Activated CD8-positive, alpha-beta memory T cell treated with anti-CD3 and anti-CD28 coated beads for 36 hours (primary cell): ENCODE data around the gene ITCH. TPM values are rescaled to one million over a fixed set of nuclear protein-coding genes. Genes with fewer than 3 reads are reported as not detected.
"Not testable (repeated sequence)": the region's sequence is repeated elsewhere in the genome, so short reads cannot be mapped to it uniquely, and the experiment has no call there.

Experiments
- CTCF ChIA-PET: fragments of 350-600 bp; sonication (Branson Sonifier 250); formaldehyde crosslinking; loops from one replicate; lab custom pipeline; 2021; ENCODE audit warnings: antibody characterized with exemption; lab: Charles Lee
- POLR2A ChIA-PET: fragments of 350-600 bp; sonication (Branson Sonifier 250); formaldehyde crosslinking; loops from one replicate; lab custom pipeline; 2021; ENCODE audit warnings: antibody characterized with exemption; lab: Charles Lee
- total RNA-seq, 2 experiments: library from RNA; stranded (reverse); gene quantifications; one replicate each; pipeline ENCODE4 v1.2.3, GENCODE V29; 2021

ITCH gene
- total RNA-seq, 2 experiments from 2014 or later: 44.1 to 44.8 TPM

DNA sequence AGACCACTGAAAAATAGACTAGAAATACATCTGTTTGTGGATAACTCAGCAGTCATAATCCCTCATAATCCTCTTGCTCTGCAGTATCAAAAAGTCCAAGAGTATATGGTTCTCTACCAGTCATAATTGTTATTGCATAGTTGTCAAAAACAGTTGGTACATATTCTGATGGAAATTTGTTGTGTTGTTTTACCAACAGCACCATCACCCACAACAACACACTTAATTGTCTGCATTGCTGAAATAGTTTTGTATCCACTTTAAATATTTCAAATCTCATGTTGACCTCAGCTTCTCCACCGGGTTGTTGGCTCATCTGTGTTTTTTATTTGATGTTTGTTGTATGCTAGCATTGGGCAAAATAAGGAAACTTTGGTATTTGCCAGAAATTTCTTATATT is 39.4 kb downstream of the ITCH start:
- ChIA-PET CTCF (no interaction called here), POLR2A (no interaction called here)

DNA sequence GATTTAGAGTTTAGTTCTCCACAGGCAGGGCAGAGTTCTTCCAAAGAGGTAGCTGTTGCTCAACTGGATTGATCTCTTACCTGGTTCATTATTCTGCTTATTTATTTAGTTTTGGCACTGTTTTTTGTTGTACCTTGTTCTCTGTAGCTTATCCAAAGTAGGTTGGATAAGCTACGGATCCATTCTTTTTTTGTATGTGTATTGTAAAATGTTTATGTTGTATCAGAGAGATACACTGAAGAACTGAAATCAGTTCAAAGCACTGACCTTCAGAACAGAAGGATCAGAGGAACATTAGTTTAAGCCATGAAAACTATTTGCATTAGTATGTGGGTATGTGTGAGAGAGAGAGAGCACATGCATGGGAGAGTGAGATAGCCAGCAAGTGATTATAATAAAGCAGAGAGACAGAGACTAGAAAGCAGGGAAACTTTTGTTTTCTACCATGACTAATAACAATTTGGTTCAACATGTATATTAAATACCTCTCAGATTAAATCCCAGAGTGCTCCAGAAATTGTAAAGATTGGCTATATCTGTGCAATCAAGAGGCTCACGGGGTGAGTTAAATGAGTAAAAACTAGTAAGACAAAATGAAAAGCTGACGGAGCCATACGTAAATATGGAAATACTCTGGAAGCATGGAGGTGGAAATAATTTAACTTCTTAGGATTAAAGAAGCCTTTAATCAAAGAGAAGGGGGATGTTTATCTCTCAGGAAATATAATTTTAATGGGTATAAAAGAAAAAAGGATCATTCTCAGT is 40.2 kb downstream of the ITCH start:
- ChIA-PET POLR2A (no interaction called here), CTCF (no interaction called here)

DNA sequence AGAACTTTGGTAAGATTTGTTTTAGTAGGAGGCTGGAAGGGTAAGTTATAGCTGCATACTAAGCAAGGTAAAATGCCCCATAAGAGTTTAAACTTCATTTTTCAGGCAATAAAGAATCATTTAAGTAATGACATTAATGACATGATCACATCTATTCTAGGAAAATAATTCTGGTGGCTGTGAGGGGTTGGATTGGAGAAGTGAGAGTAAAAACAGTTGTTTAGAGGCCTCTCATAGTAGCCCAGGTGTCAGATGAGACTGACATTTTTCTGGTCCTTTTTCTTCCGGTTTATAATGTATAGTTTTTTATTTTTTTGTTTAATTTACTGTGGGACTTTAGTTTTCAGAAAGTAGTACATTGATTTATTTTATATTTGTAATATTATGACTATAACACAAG is 40.8 kb downstream of the ITCH start:
- CTCF ChIA-PET: no interaction called here
- POLR2A ChIA-PET: no interaction called here

DNA sequence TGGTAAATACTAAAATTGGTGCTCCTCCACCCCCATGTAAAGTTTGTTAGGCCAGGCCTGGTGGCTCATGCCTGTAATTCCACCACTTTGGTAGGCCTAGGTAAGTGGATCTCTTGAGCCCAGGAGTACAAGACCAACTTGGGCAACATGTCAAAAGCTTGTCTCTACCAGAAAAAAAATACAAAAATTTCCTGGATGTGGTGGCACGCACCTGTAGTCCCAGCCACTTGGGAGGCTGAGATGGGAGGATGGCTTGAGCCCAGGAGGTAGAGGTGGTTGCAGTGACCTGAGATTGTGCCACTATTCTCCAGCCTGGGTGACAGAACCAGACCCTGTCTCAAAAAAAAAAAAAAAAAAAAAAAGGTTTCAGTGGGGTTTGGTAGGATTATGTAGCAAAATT is 41.7 kb downstream of the ITCH start:
- POLR2A ChIA-PET: no interaction called here
- CTCF ChIA-PET: no interaction called here

DNA sequence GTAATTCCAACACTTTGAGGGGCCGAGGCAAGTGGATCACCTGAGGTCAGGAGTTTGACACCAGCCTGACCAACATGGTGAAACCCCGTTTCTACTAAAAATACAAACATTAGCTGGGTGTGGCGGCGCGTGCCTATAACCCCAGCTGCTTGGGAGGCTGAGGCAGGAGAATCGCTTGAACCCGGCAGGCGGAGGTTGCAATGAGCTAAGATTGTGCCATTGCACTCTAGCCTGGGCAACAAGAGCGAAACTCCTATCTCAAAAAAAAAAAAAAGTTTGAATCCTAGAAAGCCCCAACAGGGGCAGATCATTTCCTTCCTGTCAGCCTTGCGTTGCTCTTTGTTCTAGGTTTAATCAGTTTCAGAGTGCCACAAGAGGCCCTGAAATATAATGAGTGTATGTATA is 42.2 kb downstream of the ITCH start:
- ChIA-PET CTCF (interaction anchor here (0.7 to 1.2 kb wide), 2 partner anchors 93 to 585 kb away, joined by 3 to 5 read pairs; no protein-coding TSS in a partner anchor), POLR2A (interaction anchor here (0.7 kb wide), 1 partner anchor 55 kb away, joined by 3 read pairs; no protein-coding TSS in a partner anchor)

DNA sequence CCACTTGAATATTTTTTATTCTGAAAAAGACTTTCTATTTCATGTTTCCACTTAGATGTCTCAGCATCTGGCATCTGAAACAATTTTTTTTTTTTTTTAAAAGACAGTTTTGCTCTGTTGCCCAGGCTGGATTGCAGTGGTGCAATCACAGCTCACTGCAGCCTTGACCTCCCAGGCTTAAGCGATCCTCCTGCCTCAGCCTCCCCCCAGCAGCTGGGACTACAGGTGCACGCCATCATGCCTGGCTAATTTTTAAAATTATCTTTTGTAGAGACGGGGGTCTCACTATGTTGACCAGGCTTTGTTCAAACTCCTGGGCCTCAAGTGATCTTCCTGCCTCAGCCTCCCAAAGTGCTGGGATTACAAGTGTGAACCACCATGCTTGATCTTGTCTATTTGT is 42.9 kb downstream of the ITCH start:
- ChIA-PET CTCF (interaction anchor here (0.7 to 1.2 kb wide), 2 partner anchors 93 to 584 kb away, joined by 3 to 5 read pairs; no protein-coding TSS in a partner anchor), POLR2A (interaction anchor here (0.7 kb wide), 1 partner anchor 55 kb away, joined by 3 read pairs; no protein-coding TSS in a partner anchor)

DNA sequence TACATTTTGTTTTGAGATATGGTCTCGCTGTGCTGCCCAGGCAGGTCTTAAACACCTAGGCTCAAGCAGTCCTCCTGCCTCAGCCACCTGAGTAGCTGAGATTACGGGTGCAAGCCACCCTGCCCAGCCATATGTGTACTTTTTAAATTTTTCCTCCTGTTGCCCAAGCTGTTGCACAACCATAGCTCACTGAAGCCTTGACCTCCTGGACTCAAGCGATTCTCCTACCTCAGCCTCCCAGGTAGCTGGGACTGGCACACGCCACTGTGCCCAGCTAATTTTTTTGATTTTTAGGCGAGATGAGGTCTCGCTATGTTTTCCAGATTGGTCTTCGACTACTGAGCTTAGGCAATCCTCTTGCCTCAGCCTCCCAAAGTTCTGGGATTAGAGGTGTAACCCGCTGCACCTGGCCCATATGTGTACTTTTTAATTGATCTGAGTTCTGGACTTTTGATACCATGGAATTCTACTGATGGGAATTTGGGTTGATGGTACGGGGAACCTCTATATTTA is 44.9 kb downstream of the ITCH start:
- CTCF ChIA-PET: no interaction called here

DNA sequence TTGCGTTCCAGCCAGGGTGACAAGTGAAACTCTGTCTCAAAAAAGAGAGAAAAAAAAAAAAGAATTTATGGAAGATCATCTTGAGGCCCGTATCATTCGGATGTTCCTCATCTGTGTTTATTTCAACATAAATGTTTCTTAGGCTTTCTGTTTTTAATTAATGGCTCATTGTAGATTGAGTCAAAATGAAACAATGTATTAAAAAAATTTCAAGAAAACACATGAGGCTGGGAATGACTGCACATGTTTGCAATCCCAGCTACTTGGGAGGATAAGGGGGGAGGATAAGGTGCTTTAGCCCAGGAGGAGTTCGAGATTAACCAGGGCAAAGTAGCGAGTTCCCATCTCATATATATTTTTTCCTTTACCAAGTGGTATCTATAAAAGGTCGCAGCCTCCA is 47.3 kb downstream of the ITCH start:
- CTCF ChIA-PET: no interaction called here
- POLR2A ChIA-PET: no interaction called here

More for the DNA sequence above, 44.9 kb downstream of the ITCH start:
- POLR2A ChIA-PET: no interaction called here

DNA sequence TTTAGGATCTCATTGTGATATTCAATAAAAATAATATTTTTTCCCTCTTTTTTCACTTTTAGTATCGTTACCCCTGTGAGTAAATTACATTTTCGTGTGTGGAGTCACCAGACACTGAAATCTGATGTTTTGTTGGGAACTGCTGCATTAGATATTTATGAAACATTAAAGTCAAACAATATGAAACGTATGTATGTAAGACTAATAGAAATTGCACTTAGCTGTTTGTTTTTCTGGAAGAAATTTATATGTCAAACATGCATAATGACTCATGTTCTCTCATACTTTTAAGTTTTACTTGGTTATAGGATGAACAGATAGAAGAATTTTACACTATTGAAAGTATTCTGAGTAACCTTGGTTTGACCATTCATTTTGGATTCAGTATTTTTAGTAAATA is 49.4 kb downstream of the ITCH start:
- POLR2A ChIA-PET: no interaction called here

DNA sequence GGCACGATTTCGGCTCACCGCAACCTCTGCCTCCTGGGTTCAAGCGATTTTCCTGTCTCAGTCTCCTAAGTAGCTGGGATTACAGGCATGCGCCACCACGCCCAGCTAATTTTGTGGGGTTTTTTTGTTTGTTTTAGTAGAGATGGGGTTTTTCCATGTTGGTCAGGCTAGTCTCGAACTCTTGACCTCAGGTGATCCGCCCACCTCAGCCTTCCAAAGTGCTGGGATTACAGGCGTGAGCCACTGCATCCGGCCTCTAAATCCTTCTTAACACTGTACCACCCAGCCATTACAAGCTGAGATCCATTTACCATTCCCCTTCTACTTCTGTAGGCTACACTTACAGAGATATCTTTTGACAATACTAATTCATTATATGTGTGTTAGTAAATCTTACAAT is 51.5 kb downstream of the ITCH start:
- POLR2A ChIA-PET, CTCF ChIA-PET: not testable (repeated sequence)

More for the DNA sequence above, 49.4 kb downstream of the ITCH start:
- CTCF ChIA-PET: no interaction called here

DNA sequence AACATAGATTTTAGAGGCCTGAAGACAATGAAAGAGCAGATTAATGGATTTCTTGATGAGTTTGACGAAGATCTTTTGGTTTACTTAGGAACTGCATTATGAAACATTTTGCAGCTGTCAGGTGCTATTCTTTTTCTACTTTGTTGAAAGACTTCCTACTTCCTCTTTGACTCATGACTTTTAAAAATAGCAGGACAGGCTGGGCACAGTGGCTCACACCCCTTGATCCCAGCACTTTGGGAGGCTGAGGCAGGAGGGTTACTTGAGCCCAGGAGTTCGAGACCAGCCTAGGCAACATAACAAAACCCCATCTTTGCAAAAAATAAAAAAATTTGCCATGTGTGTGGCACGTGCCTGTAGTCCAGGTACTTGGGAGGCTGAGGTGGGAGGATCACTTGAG is 52.0 kb downstream of the ITCH start:
- ChIA-PET POLR2A (no interaction called here), CTCF (no interaction called here)

DNA sequence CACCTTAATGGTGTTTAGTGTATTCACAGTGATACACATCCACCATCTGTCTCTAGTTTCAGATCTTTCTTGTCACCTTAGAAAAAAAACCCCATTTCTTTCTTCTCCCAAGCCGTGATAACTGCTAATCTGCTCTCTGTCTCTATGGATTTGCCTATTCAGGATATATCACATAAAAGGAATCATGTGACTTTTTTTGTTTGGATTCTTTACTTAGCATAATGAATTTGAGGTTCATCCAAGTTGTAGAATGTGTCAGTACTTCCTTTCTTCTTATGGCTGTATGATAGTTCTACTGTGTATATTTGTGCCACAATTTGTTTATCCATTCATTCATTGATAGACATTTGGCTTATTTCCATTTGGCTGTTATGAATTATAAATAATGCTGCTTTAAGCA is 57.1 kb downstream of the ITCH start:
- ChIA-PET POLR2A (no interaction called here), CTCF (no interaction called here)

DNA sequence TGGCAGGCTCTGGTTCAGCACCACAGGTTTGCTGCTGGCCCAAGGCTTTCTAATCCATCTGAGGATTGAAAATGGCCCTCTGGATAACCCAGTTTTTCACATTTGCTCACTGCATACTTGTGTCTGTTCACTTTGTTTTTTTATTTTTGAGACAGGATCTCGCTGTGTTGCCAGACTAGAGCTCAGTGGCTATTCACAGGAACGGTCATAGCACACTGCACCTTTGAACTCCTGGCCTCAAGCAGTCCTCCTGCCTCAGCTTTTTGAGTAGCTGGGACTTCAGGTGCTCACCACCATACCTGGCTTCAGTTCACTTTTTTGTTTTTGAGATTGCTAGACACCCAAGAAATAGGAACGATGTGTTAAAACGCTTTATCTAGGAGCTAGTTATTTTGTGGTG is 57.9 kb downstream of the ITCH start:
- POLR2A ChIA-PET: no interaction called here
- CTCF ChIA-PET: interaction anchor here (0.8 kb wide), 1 partner anchor 144 kb away, joined by 3 read pairs; no protein-coding TSS in a partner anchor

DNA sequence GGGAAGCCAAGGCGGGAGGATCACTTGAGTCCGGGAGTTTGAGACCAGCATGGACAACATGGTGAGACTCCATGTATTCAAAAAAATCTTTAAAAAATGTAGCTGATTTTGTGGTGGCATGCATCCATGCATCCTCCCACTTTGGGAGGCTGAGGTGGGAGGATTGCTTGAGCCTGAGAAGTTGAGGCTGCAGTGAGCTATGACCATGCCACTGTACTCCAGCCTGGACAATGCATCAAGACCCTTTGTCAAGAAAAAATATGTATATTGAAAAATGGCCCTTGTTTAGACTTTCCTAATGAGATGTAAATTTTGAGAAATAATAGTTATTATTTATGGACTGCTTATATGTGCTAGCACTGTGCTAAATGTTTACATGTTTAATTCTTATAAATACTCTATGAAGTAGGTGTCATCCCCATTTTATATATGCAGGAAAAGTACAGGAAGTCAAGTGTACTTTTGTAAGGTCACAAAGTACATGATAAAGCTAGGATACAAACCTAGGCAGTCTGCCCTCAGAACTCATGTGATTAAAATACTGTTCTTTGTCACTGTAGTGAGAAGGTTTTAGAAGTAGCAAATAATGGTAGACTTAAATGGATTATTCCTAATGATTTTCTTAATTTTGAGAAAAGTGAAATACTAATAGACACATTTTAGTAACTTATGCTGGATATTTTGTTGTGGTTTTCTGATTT is 58.8 kb downstream of the ITCH start:
- ChIA-PET CTCF (interaction anchor here (0.6 to 0.8 kb wide), 2 partner anchors 143 to 274 kb away, joined by 3 to 5 read pairs; no protein-coding TSS in a partner anchor), POLR2A (interaction anchor here (0.7 to 0.9 kb wide), 2 partner anchors 95 to 680 kb away, joined by 3 read pairs; no protein-coding TSS in a partner anchor)

DNA sequence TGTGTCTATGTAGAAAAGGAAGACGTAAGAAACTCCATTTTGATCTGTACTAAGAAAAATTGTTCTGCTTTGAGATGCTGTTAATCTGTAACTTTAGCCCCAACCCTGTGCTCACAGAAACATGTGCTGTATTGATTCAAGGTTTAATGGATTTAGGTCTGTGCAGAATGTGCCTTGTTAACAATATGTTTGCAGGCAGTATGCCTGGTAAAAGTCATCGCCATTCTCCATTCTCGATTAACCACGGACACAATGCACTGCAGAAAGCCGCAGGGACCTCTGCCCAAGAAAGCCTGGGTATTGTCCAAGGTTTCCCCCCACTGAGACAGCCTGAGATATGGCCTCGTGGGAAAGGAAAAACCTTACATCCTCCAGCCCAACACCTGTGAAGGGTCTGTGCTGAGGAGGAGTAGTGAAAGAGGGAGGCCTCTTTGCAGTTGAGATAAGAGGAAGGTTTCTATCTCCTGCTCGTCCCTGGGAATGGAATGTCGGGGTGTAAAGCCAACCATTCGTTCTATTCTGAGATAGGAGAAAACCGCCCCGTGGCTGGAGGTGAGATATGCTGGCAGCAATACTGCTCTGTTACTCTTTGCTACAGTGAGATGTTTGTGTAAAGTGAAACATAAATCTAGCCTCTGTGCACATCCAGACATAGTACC is 62.1 kb downstream of the ITCH start:
- POLR2A ChIA-PET: interaction anchor here (0.6 kb wide), 1 partner anchor 352 kb away, joined by 8 read pairs; no protein-coding TSS in a partner anchor
- CTCF ChIA-PET: not testable (repeated sequence)

DNA sequence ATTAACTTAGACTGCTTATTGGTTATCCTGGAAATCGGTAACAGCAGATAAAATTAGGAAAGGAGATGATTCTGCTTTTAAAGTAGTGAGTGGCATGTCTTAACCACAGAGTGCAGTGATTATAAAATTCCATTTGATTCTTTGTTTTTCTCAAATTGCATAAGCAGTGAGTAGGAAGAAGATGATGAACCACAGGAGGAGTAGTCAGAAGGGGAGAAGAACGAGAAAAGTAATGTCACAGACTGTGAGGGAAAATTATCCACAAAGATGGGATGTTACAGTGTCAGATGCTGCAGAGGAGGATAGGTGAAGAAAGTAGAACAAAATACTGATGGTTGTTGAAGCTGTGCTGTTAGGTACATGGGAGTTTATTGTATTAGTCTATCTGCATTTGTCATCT is 63.0 kb downstream of the ITCH start:
- ChIA-PET POLR2A (no interaction called here), CTCF (no interaction called here)

DNA sequence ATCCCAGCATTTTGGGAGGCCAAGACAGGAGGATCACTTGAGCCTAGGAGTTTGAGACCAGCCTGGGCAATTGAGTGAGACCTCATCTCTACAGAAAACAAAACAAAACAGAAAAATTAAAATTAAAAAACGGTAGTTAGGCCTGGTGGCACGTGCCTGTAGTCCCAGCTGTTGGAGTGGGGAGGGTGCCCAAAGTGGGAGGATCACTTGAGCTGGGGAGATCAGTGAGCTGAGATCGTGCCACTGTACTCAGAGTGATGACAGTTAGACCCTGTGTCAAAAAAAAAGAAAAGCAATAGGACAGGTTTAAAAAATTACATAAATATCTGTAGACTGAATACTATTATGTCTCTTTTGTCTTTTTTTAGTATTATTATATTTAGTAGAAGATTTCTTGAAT is 64.3 kb downstream of the ITCH start:
- CTCF ChIA-PET: no interaction called here

DNA sequence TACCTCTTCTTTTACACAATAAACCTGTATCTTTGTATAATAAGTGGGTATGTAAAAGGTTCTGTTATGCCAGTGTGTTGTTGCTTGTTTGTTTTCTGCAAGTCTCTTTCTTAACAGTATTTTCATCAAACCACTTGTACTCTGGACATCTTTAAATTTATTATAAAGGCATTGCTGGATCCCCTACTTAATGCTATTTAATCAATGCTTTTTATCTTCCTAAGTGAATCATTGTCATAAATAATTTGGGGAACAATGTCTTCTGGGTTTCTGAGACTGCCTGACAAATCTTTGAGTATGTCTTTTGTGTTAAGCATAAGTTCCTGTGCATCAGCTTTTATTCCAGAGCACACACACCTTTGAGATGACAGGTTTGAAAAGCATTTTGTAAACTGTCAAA is 64.7 kb downstream of the ITCH start:
- POLR2A ChIA-PET: no interaction called here
- CTCF ChIA-PET: interaction anchor here (0.5 kb wide), 1 partner anchor 84 kb away, joined by 4 read pairs; no protein-coding TSS in a partner anchor

More for the DNA sequence above, 64.3 kb downstream of the ITCH start:
- POLR2A ChIA-PET: no interaction called here

DNA sequence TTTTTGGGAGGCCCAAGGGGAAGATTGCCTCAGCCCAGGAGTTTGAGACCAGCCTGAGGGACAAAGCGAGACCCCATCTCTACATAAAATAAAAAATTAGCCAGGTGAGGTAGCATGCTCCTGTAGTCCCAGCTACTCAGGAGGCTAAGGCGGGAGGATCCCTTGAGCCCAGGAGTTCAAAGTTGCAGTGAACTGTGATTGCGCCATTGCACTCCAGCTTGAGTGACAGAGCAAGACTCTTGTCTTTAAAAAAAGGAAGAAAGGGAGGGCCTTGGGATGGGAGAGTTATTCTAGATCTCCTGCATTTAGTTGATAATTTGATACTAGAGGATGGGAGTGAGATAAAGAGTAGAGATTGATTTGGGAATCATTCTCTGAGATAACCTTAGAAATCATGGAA is 68.1 kb downstream of the ITCH start:
- ChIA-PET CTCF (no interaction called here), POLR2A (no interaction called here)

DNA sequence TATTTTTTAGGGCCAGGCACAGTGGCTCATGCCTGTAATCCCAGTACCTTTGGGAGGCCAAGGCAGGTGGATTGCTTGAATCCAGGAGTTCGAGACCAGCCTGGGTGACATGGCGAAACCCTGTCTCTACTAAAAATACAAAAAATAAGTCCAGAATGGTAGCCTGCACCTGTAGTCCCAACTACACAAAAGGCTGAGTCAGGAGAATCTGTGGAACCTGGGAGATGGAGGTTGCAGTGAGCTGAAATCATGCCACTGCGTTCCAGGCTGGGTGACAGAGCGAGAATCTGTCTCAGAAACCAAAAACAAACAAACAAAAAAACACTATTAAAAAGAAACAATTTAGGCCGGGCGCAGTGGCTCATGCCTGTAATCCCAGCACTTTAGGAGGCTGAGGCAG is 69.6 kb downstream of the ITCH start:
- POLR2A ChIA-PET: not testable (repeated sequence)

More for the DNA sequence above, 69.6 kb downstream of the ITCH start:
- CTCF ChIA-PET: not testable (repeated sequence)
